ENCODE results near the gene COX6B2.
A peak's percentile ranks its signal among the peaks of the same experiment; 100 is the strongest.
"Not testable (repeated sequence)": the region's sequence is repeated elsewhere in the genome, so short reads cannot be mapped to it uniquely, and the experiment has no call there.

COX6B2 gene

GRCh38 chr19:55341595-55342531, 12.7 kb downstream of the COX6B2 start:
- no peaks in the 10 kb centered on the region for H3K9me3 Mint-ChIP-seq
- peaks cover 39% of the 10 kb centered on the region for H3K4me1 Mint-ChIP-seq
- DNase-seq (ENCODE audit: low spot score in 2 of 2) (no peak), ATAC-seq (no peak)
- H3K36me3 Mint-ChIP-seq, result peaks cover 30% of the 10 kb centered on the region
- H3K4me3 Mint-ChIP-seq, result peak overlapping the region; percentile 81
- H3K27ac Mint-ChIP-seq, result no peak overlapping the region

- peaks cover 39% of the 10 kb centered on the region for H3K4me1 Mint-ChIP-seq
- peaks cover 30% of the 10 kb centered on the region for H3K36me3 Mint-ChIP-seq
- H3K9me3 Mint-ChIP-seq, result no peaks in the 10 kb centered on the region
- no peak for ATAC-seq
- peak overlapping the region; percentile 99 for H3K27ac Mint-ChIP-seq
- H3K4me3 Mint-ChIP-seq, result peak overlapping the region; percentile 81
- DNase-seq (ENCODE audit: low spot score in 2 of 2), result peak in 1 of 2 donors; percentile 16
Measured at GRCh38 chr19:55341171-55341588, 13.3 kb downstream of the COX6B2 start.

GRCh38 chr19:55340784-55341147, 13.8 kb downstream of the COX6B2 start:
- H3K27ac Mint-ChIP-seq, result peak overlapping the region; percentile 99

GRCh38 chr19:55339889-55340783, 14.4 kb downstream of the COX6B2 start:
- H3K4me1 Mint-ChIP-seq, result peaks cover 34% of the 10 kb centered on the region
- ATAC-seq (no peak), DNase-seq (ENCODE audit: low spot score in 2 of 2) (peak in 1 of 2 donors; percentile 70)
- H3K27ac Mint-ChIP-seq, result peak overlapping the region; percentile 99
- H3K9me3 Mint-ChIP-seq, result no peaks in the 10 kb centered on the region
- peaks cover 30% of the 10 kb centered on the region for H3K36me3 Mint-ChIP-seq
- H3K4me3 Mint-ChIP-seq, result peak overlapping the region; percentile 81

More at GRCh38 chr19:55340784-55341147, 13.8 kb downstream of the COX6B2 start:
- no peak for DNase-seq (ENCODE audit: low spot score in 2 of 2)
- Mint-ChIP-seq H3K4me1 (peaks cover 39% of the 10 kb centered on the region), H3K9me3 (no peaks in the 10 kb centered on the region), H3K4me3 (peak overlapping the region; percentile 81), H3K36me3 (peaks cover 30% of the 10 kb centered on the region)
- no peak for ATAC-seq

- H3K27ac Mint-ChIP-seq, result peak within 1 kb of the TSS; percentile 99
- H3K9me3 Mint-ChIP-seq, result no peaks in the 10 kb centered on the region
- H3K36me3 Mint-ChIP-seq, result peaks cover 30% of the 10 kb centered on the region
- ATAC-seq (peak; percentile 89), DNase-seq (ENCODE audit: low spot score in 2 of 2) (peak; percentile 98 to 100)
- peaks cover 30% of the 10 kb centered on the region for H3K4me1 Mint-ChIP-seq
- H3K4me3 Mint-ChIP-seq, result peak within 1 kb of the TSS; percentile 81
Measured at GRCh38 chr19:55339105-55339888, 15.2 kb downstream of the COX6B2 start, which contains the start of gene KMT5C. Gene KMT5C (plus strand): TSS chr19:55339876. CDS start chr19:55341937, 2,061 bp downstream.

- Mint-ChIP-seq H3K36me3 (peaks cover 18% of the 10 kb centered on the region), H3K27ac (no peak overlapping the region), H3K4me1 (peaks cover 23% of the 10 kb centered on the region), H3K9me3 (no peaks in the 10 kb centered on the region), H3K4me3 (no peak overlapping the region)
- ATAC-seq, result no peak
- no peak for DNase-seq (ENCODE audit: low spot score in 2 of 2)
Measured at GRCh38 chr19:55336101-55336500, 18.4 kb downstream of the COX6B2 start.

GRCh38 chr19:55333870-55334269, 20.6 kb downstream of the COX6B2 start:
- Mint-ChIP-seq H3K36me3 (peaks cover 8% of the 10 kb centered on the region), H3K4me3 (no peak overlapping the region), H3K27ac (no peak overlapping the region), H3K9me3 (no peaks in the 10 kb centered on the region), H3K4me1 (peaks cover 7% of the 10 kb centered on the region)
- ATAC-seq (no peak), DNase-seq (ENCODE audit: low spot score in 2 of 2) (no peak)

GRCh38 chr19:55329791-55330190, 24.7 kb downstream of the COX6B2 start:
- DNase-seq (ENCODE audit: low spot score in 2 of 2); H3K4me3 Mint-ChIP-seq; H3K9me3 Mint-ChIP-seq; H3K27ac Mint-ChIP-seq; H3K36me3 Mint-ChIP-seq; H3K4me1 Mint-ChIP-seq; ATAC-seq: not testable (repeated sequence)

- not testable (repeated sequence) for DNase-seq (ENCODE audit: low spot score in 2 of 2); H3K9me3 Mint-ChIP-seq; ATAC-seq; H3K27ac Mint-ChIP-seq; H3K36me3 Mint-ChIP-seq; H3K4me3 Mint-ChIP-seq; H3K4me1 Mint-ChIP-seq
Measured at GRCh38 chr19:55328774-55329318, 25.7 kb downstream of the COX6B2 start.

- DNase-seq (ENCODE audit: low spot score in 2 of 2) (no peak), ATAC-seq (no peak)
- H3K4me1 Mint-ChIP-seq, result peaks cover 9% of the 10 kb centered on the region
- H3K36me3 Mint-ChIP-seq, result no peaks in the 10 kb centered on the region
- no peaks in the 10 kb centered on the region for H3K9me3 Mint-ChIP-seq
- peak within 1 kb of the TSS; percentile 34 for H3K27ac Mint-ChIP-seq
- no peak within 1 kb of the TSS for H3K4me3 Mint-ChIP-seq
Measured at GRCh38 chr19:55325172-55325571, 29.3 kb downstream of the COX6B2 start, which contains the start of gene TMEM150B. Gene TMEM150B (minus strand): TSS chr19:55325341. CDS start chr19:55321036, 4,305 bp downstream.

GRCh38 chr19:55324662-55325061, 29.9 kb downstream of the COX6B2 start:
- peaks cover 9% of the 10 kb centered on the region for H3K4me1 Mint-ChIP-seq
- H3K9me3 Mint-ChIP-seq, result no peaks in the 10 kb centered on the region
- H3K36me3 Mint-ChIP-seq, result no peaks in the 10 kb centered on the region
- DNase-seq (ENCODE audit: low spot score in 2 of 2), result no peak
- H3K4me3 Mint-ChIP-seq, result no peak overlapping the region
- ATAC-seq, result no peak
- peak overlapping the region; percentile 34 for H3K27ac Mint-ChIP-seq

GRCh38 chr19:55322204-55322885, 32.2 kb downstream of the COX6B2 start:
- H3K4me3 Mint-ChIP-seq, result no peak overlapping the region
- peaks cover 9% of the 10 kb centered on the region for H3K4me1 Mint-ChIP-seq
- DNase-seq (ENCODE audit: low spot score in 2 of 2) (no peak), ATAC-seq (peak; percentile 45)
- H3K27ac Mint-ChIP-seq, result peak overlapping the region; percentile 33
- no peaks in the 10 kb centered on the region for H3K9me3 Mint-ChIP-seq
- no peaks in the 10 kb centered on the region for H3K36me3 Mint-ChIP-seq

- ATAC-seq (no peak), DNase-seq (ENCODE audit: low spot score in 2 of 2) (no peak)
- Mint-ChIP-seq H3K4me3 (no peak overlapping the region), H3K4me1 (peaks cover 9% of the 10 kb centered on the region), H3K9me3 (no peaks in the 10 kb centered on the region), H3K27ac (peak overlapping the region; percentile 33), H3K36me3 (no peaks in the 10 kb centered on the region)
Measured at GRCh38 chr19:55321466-55322137, 32.9 kb downstream of the COX6B2 start.
